ENCODE measurements around the gene MAD1L1. TPM values are rescaled to one million over a fixed set of nuclear protein-coding genes. Genes with fewer than 3 reads are reported as not detected.

The MAD1L1 gene
- total and polyA plus RNA-seq, 10 donors, result 47.3 to 118 (median 68.2) TPM

- DNase-seq, result no peak
- peaks cover 0 to 22% (median 0%) of the 10 kb centered on the region in 6 donors for H3K36me3 ChIP-seq
- no peak overlapping the region for H3K4me3 ChIP-seq
- no peak overlapping the region for H3K27ac ChIP-seq
- 89 to 95% (median 94%) methylated on average over 8 of the region's 8 CpGs for WGBS, 5 donors
- no peaks in the 10 kb centered on the region for H3K27me3 ChIP-seq (replicated peaks in 1 of 7)
- no peaks in the 10 kb centered on the region for H3K9me3 ChIP-seq
- intact Hi-C loops (cut with DNase I; ENCODE audit: low total_unique reads), result no loop called here
- TF ChIP-seq POLR2A (IDR thresholded peaks at IDR 0.05) (no peak), POLR2AphosphoS5 (IDR thresholded peaks at IDR 0.05) (no peak)
- TF ChIP-seq, protein P1, sequence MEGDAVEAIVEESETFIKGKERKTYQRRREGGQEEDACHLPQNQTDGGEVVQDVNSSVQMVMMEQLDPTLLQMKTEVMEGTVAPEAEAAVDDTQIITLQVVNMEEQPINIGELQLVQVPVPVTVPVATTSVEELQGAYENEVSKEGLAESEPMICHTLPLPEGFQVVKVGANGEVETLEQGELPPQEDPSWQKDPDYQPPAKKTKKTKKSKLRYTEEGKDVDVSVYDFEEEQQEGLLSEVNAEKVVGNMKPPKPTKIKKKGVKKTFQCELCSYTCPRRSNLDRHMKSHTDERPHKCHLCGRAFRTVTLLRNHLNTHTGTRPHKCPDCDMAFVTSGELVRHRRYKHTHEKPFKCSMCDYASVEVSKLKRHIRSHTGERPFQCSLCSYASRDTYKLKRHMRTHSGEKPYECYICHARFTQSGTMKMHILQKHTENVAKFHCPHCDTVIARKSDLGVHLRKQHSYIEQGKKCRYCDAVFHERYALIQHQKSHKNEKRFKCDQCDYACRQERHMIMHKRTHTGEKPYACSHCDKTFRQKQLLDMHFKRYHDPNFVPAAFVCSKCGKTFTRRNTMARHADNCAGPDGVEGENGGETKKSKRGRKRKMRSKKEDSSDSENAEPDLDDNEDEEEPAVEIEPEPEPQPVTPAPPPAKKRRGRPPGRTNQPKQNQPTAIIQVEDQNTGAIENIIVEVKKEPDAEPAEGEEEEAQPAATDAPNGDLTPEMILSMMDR (IDR thresholded peaks at IDR 0.05 in 8 of 11, conservative IDR thresholded peaks at IDR 0.05 in 3 of 11), result no peak
- H3K4me1 ChIP-seq, result peaks cover 0 to 25% (median 4%) of the 10 kb centered on the region in 6 donors
These were observed 140.5 kb downstream of the MAD1L1 start for GRCh38 chr7:2092279-2092678.

- TF ChIP-seq POLR2AphosphoS5 (IDR thresholded peaks at IDR 0.05) (no peak), POLR2A (IDR thresholded peaks at IDR 0.05) (no peak)
- TF ChIP-seq, protein P1 (IDR thresholded peaks at IDR 0.05 in 8 of 11, conservative IDR thresholded peaks at IDR 0.05 in 3 of 11), result no peak
- no peak overlapping the region for H3K4me3 ChIP-seq
- H3K27ac ChIP-seq, result no peak overlapping the region
- intact Hi-C loops (cut with DNase I; ENCODE audit: low total_unique reads), result no loop called here
- H3K4me1 ChIP-seq, result peaks cover 0 to 17% (median 2%) of the 10 kb centered on the region in 6 donors
- no peaks in the 10 kb centered on the region for H3K9me3 ChIP-seq
- H3K27me3 ChIP-seq (replicated peaks in 1 of 7), result no peaks in the 10 kb centered on the region
- no peak for DNase-seq
- H3K36me3 ChIP-seq, result peaks cover 0 to 27% (median 0%) of the 10 kb centered on the region in 6 donors
- 95 to 98% (median 96%) methylated on average over 29 of the region's 29 CpGs for WGBS, 5 donors
These were observed 141.9 kb downstream of the MAD1L1 start for GRCh38 chr7:2090526-2091520.

DNA sequence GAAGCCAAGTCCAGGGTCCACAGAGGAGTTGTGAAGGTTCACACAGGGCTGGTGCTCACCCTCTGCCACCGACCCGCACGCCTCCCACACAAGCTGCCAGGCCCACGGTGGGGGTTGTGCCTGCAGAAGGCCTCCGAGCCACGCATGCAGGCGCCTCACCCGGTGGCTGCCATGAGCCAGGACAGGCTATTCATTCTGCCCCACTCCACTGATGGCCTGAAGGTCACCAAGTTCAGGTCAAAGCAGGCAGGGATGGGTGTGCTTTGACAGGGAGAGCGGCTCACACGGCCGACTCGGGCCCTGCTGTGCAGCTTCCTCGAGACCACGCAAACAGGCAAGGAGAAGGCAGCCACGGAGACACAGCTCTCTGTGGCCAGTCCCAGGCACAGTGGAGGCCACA is 143.9 kb downstream of the MAD1L1 start:
- no peak for DNase-seq
- intact Hi-C loops (cut with DNase I; ENCODE audit: low total_unique reads), result no loop called here
- TF ChIP-seq POLR2AphosphoS5 (IDR thresholded peaks at IDR 0.05) (no peak), POLR2A (IDR thresholded peaks at IDR 0.05) (no peak)
- TF ChIP-seq, protein P1 (IDR thresholded peaks at IDR 0.05 in 8 of 11, conservative IDR thresholded peaks at IDR 0.05 in 3 of 11), result no peak
- Histone ChIP-seq H3K27ac (no peak overlapping the region), H3K4me3 (no peak overlapping the region), H3K36me3 (peaks cover 0 to 44% (median 0%) of the 10 kb centered on the region in 6 donors), H3K4me1 (peaks cover 0 to 25% (median 2%) of the 10 kb centered on the region in 6 donors), H3K27me3 (replicated peaks in 1 of 7) (no peaks in the 10 kb centered on the region), H3K9me3 (no peaks in the 10 kb centered on the region)
- 85 to 99% (median 97%) methylated on average over 9 to 15 of the region's 15 CpGs for WGBS, 5 donors

DNA sequence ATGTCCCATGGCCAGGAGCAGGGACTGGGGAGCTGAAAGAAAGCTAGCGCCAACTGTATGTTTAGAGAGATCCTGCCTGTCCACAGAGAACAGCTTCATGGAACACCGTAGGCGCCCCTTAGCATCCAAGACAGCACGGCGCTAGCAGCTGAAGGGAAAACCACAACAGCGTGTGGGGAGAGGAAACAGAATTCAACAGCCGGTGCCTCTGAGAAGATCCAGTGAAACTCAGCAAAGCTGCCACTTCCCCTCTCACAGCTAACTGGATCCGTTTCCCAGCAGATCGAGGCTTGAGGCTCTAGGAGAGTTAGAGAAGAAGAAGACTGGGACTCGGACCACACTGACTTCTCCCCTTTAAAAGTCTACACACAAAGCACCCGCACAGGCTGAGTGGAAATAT is 145.0 kb downstream of the MAD1L1 start:
- H3K9me3 ChIP-seq, result no peaks in the 10 kb centered on the region
- no peak overlapping the region for H3K4me3 ChIP-seq
- H3K27ac ChIP-seq, result no peak overlapping the region
- WGBS, 5 donors, result 33 to 74% (median 35%) methylated on average over 10 to 11 of the region's 11 CpGs
- DNase-seq, result no peak
- intact Hi-C loops (cut with DNase I; ENCODE audit: low total_unique reads), result no loop called here
- H3K27me3 ChIP-seq (replicated peaks in 1 of 7), result no peaks in the 10 kb centered on the region
- H3K36me3 ChIP-seq, result peaks cover 0 to 49% (median 0%) of the 10 kb centered on the region in 6 donors
- TF ChIP-seq POLR2A (IDR thresholded peaks at IDR 0.05) (no peak), POLR2AphosphoS5 (IDR thresholded peaks at IDR 0.05) (no peak)
- TF ChIP-seq, protein P1 (IDR thresholded peaks at IDR 0.05 in 8 of 11, conservative IDR thresholded peaks at IDR 0.05 in 3 of 11), result no peak
- H3K4me1 ChIP-seq, result peaks cover 0 to 32% (median 2%) of the 10 kb centered on the region in 6 donors
